ENCODE measurements around the gene ECI1.

The ECI1 gene

GRCh38 chr16:2195322-2196161 lies 55.8 kb downstream of the ECI1 start:
- peak; percentile 60 for DNase-seq (ENCODE audit: low spot score)

GRCh38 chr16:2194852-2195321 lies 56.5 kb downstream of the ECI1 start:
- DNase-seq (ENCODE audit: low spot score) = peak; percentile 68

- no peak for DNase-seq (ENCODE audit: low spot score)
These were observed 57.1 kb downstream of the ECI1 start for GRCh38 chr16:2194166-2194834.

- DNase-seq (ENCODE audit: low spot score) = no peak
These were observed 60.0 kb downstream of the ECI1 start for GRCh38 chr16:2191446-2191706.

GRCh38 chr16:2190659-2191445 lies 60.5 kb downstream of the ECI1 start:
- peak; percentile 58 for DNase-seq (ENCODE audit: low spot score)

- no peak for DNase-seq (ENCODE audit: low spot score)
These were observed 61.3 kb downstream of the ECI1 start for GRCh38 chr16:2190002-2190658.
